Measurements from ENCODE around the gene FSD2. TPM values are rescaled to one million over a fixed set of nuclear protein-coding genes. Genes with fewer than 3 reads are reported as not detected.
A peak's percentile ranks its signal among the peaks of the same experiment; 100 is the strongest.

FSD2 gene
- total RNA-seq, 2 donors from 2014 or later, result not detected

DNA sequence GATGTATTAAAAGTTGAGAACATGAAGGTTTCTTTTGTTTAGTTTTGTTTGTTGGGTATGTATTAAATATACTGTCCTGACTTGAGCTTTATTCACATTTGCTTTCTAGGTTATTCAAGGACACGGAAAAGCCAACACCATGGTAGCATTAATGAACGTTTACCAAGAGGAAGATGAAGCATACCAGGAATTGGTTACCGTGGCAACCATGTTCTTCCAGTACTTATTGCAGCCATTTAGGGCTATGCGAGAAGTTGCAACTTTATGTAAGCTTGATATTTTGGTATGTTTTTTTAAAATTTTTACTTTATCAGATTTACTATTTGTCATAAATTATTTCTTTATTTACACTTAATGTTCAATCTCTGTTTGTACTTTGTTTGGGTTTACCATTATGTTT, 7.1 kb upstream of the FSD2 start:
- DNase-seq (ENCODE audit: low spot score) (no peak), ATAC-seq (ENCODE audit: insufficient number of reproducible peaks, low FRiP score, low read depth) (no peak)
- TF ChIP-seq, protein P1, sequence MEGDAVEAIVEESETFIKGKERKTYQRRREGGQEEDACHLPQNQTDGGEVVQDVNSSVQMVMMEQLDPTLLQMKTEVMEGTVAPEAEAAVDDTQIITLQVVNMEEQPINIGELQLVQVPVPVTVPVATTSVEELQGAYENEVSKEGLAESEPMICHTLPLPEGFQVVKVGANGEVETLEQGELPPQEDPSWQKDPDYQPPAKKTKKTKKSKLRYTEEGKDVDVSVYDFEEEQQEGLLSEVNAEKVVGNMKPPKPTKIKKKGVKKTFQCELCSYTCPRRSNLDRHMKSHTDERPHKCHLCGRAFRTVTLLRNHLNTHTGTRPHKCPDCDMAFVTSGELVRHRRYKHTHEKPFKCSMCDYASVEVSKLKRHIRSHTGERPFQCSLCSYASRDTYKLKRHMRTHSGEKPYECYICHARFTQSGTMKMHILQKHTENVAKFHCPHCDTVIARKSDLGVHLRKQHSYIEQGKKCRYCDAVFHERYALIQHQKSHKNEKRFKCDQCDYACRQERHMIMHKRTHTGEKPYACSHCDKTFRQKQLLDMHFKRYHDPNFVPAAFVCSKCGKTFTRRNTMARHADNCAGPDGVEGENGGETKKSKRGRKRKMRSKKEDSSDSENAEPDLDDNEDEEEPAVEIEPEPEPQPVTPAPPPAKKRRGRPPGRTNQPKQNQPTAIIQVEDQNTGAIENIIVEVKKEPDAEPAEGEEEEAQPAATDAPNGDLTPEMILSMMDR (IDR thresholded peaks at IDR 0.05), result no peak
- H3K4me1 ChIP-seq (ENCODE audit: control insufficient read depth in 1 of 2, low read depth in 2 of 2), result peaks cover 21 to 30% of the 10 kb centered on the region in 2 donors
- no peaks in the 10 kb centered on the region for H3K9me3 ChIP-seq
- H3K27me3 ChIP-seq (replicated peaks; ENCODE audit: insufficient read depth), result no peaks in the 10 kb centered on the region
- H3K4me3 ChIP-seq, result no peak overlapping the region
- H3K27ac ChIP-seq, result no peak overlapping the region
- H3K36me3 ChIP-seq, result peaks cover 10% of the 10 kb centered on the region

DNA sequence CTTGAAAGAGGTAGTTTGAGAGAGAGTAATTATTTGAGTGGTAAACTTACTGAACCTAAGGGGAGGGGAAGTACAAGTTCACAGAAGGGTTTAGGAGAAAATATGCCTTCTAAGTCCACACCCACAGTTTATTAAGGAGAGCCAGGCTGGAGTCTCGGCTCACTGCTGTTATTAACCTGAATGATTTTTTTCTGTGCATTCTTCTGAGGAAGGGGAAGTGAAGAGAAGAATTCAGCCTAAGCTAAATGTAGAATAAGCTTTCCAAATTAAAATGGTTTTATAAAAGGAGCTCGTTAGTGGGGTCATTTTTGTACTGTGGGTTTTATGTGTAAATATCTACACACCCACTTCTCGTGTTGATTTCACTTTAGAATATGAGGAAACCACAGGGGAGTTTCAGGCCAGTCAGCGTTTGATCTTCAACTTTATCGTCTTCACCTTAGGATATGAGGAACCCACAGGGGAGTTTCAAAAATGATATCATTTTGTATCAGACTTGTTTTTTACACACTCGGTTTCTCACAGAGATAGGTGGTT, 5.1 kb upstream of the FSD2 start:
- H3K27ac ChIP-seq, result peak overlapping the region; percentile 99
- ATAC-seq (ENCODE audit: insufficient number of reproducible peaks, low FRiP score, low read depth), result no peak
- TF ChIP-seq, protein P1 (IDR thresholded peaks at IDR 0.05), result no peak
- H3K9me3 ChIP-seq, result no peaks in the 10 kb centered on the region
- H3K27me3 ChIP-seq (replicated peaks; ENCODE audit: insufficient read depth), result no peaks in the 10 kb centered on the region
- peak overlapping the region; percentile 98 for H3K4me3 ChIP-seq
- no peak for DNase-seq (ENCODE audit: low spot score)
- H3K4me1 ChIP-seq (ENCODE audit: control insufficient read depth in 1 of 2, low read depth in 2 of 2), result peaks cover 21 to 30% of the 10 kb centered on the region in 2 donors
- H3K36me3 ChIP-seq, result peaks cover 6% of the 10 kb centered on the region

DNA sequence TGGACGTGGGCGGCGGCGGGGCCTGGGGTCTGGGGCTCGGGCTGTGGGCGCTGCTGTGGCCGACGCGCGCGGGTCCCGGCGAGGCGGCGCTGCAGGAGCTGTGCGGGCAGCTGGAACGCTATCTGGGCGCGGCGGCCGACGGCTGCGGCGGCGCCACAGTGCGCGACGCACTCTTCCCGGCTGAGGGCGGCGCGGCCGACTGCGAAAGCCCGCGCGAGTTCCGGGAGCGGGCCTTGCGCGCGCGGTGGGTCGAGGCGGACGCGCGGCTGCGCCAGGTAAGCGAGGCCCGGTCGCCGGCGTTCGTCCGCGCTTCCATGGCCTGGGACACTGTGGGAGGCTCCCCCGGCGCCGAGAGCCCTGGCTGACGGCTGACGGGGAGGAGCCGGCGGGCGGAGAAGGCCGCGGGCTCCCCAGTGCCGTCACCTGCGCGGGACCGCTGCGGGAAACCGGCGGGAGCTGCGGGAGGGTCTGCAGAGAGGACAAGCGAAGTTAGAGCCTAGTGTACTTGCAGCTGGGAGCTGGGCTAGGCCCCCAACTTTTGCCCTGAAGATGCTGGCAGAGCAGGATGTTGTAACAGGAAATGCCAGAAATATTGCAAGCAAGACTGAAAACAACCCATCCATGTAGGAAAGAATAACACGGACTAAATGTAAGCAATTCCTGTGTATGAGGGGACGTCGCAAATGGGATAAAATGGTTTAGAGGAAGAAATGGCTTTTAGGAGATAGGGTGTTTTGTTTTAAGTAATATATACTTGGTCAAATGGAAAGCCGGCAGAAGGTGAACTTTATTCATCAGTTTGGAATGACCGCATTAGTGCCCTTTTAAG, 4.4 kb upstream of the FSD2 start:
- Histone ChIP-seq H3K27ac (peak overlapping the region; percentile 99), H3K4me3 (peak overlapping the region; percentile 98), H3K4me1 (ENCODE audit: control insufficient read depth in 1 of 2, low read depth in 2 of 2) (peaks cover 21 to 27% of the 10 kb centered on the region in 2 donors), H3K36me3 (no peaks in the 10 kb centered on the region), H3K9me3 (no peaks in the 10 kb centered on the region), H3K27me3 (replicated peaks; ENCODE audit: insufficient read depth) (no peaks in the 10 kb centered on the region)
- DNase-seq (ENCODE audit: low spot score), result no peak
- TF ChIP-seq, protein P1 (IDR thresholded peaks at IDR 0.05), result no peak
- peak; percentile 48 for ATAC-seq (ENCODE audit: insufficient number of reproducible peaks, low FRiP score, low read depth)

DNA sequence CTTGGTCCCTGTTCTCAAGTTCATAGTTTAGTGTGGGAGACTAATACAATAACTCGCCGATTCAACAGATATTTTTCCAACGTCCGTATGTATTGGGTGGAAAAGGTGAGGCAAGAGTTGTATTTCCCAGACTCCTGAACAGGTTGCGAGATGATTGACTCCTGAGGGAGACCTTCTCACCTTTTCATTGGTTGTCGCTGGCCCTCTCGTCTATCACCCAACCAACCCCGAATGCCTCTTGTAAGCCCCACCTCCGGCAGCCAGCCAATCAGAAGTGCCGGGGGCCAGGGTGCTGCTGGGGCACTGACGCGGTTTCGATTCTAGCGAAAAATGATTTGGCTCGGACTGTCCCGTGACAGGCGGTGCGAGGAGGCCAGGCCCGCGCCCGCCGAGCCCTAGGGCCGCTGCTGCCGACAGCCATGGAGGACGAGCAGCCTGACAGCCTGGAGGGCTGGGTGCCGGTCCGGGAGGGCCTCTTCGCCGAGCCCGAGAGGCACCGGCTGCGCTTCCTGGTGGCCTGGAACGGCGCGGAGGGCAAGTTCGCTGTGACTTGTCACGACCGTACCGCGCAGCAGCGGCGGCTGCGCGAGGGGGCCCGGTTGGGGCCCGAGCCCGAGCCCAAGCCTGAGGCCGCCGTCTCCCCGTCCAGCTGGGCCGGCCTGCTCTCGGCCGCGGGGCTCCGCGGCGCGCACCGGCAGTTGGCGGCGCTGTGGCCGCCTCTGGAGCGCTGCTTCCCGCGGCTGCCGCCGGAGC, 3.6 kb upstream of the FSD2 start, which contains the start of gene WHAMM:
Gene WHAMM, plus strand, starts transcription at position 321 of the 753 bp plus-strand sequence. Its CDS starts 99 bp downstream, at position 420.
- DNase-seq (ENCODE audit: low spot score) (peak; percentile 98), ATAC-seq (ENCODE audit: insufficient number of reproducible peaks, low FRiP score, low read depth) (peak; percentile 99)
- no peaks in the 10 kb centered on the region for H3K36me3 ChIP-seq
- peak within 1 kb of the TSS; percentile 99 for H3K27ac ChIP-seq
- TF ChIP-seq, protein P1 (IDR thresholded peaks at IDR 0.05), result no peak
- no peaks in the 10 kb centered on the region for H3K27me3 ChIP-seq (replicated peaks; ENCODE audit: insufficient read depth)
- H3K4me1 ChIP-seq (ENCODE audit: control insufficient read depth in 1 of 2, low read depth in 2 of 2), result peaks cover 21 to 25% of the 10 kb centered on the region in 2 donors
- peak within 1 kb of the TSS; percentile 98 for H3K4me3 ChIP-seq
- no peaks in the 10 kb centered on the region for H3K9me3 ChIP-seq

DNA sequence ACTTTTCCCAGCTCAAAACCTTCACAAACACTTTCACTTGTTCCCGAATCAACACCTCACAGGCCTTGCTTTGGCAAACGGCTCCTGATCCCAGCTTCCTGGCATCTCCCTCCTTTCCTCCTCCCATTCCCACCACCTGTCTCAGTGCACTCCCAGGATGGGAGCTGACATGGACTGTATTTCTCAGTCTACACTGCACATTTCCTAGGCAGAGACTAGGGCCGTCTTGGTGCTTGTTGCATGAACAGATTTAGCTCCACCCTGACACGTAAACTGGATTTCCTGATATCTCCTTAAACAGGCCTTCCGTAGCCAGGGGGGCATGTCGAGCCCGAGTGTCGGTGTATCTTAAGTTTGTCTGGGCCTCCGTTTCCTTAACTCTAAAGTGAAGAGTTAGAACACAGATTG, 2.8 kb upstream of the FSD2 start:
- Histone ChIP-seq H3K27ac (peak overlapping the region; percentile 62 to 99), H3K9me3 (no peaks in the 10 kb centered on the region), H3K4me3 (peak overlapping the region; percentile 98), H3K4me1 (ENCODE audit: control insufficient read depth in 1 of 2, low read depth in 2 of 2) (peaks cover 21 to 25% of the 10 kb centered on the region in 2 donors), H3K27me3 (replicated peaks; ENCODE audit: insufficient read depth) (no peaks in the 10 kb centered on the region), H3K36me3 (no peaks in the 10 kb centered on the region)
- ATAC-seq (ENCODE audit: insufficient number of reproducible peaks, low FRiP score, low read depth), result no peak
- TF ChIP-seq, protein P1 (IDR thresholded peaks at IDR 0.05), result no peak
- DNase-seq (ENCODE audit: low spot score), result no peak

All from thoracic aorta (tissue), 2 donors.